NCI-H128 (cell line): ENCODE results near the gene GRIA4.
"Not testable (repeated sequence)": the region's sequence is repeated elsewhere in the genome, so short reads cannot be mapped to it uniquely, and the experiment has no call there.

ENCODE experiments used
- DNase-seq: peaks from one replicate; lab custom pipeline; 2025; ENCODE audit not compliant: unreplicated experiment; lab: John Stamatoyannopoulos, UW

The GRIA4 gene

DNA sequence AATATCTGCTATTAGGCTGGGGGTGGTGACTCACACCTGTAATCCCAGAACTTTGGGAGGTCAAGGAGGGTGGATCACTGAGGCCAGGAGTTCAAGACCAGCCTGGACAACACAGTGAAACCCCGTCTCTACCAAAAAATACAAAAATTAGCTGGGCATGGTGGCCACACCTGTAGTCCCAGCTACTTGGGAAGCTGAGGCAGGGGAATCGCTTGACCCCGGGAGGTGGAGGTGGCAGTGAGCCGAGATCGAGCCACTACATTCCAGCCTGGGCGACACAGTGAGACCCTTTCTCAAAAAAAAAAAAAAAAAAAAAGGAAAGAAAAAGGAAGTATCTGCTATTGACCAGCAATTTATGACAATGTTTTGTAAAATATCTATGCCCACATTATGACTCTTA lies 176.0 kb downstream of the GRIA4 start:
- DNase-seq: not testable (repeated sequence)

DNA sequence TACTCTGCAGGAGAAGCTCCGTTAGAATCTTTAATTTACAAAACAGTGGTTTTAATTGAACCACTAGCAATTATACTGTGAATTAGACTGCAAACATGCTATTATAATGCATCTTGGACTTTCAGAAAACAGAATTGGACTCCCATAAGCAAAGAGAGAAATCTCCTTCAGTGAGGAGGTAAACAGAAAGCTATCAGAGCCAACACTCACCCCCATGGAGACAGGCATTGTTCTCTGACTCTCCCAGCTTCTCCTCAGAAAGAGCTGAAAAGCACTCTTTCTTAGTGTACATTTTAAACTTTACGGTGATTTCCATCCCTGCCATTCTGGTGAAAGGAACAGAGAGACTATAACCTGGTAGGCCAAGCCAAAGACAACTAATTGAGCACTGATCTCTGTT lies 176.9 kb downstream of the GRIA4 start:
- DNase-seq: no peak

DNA sequence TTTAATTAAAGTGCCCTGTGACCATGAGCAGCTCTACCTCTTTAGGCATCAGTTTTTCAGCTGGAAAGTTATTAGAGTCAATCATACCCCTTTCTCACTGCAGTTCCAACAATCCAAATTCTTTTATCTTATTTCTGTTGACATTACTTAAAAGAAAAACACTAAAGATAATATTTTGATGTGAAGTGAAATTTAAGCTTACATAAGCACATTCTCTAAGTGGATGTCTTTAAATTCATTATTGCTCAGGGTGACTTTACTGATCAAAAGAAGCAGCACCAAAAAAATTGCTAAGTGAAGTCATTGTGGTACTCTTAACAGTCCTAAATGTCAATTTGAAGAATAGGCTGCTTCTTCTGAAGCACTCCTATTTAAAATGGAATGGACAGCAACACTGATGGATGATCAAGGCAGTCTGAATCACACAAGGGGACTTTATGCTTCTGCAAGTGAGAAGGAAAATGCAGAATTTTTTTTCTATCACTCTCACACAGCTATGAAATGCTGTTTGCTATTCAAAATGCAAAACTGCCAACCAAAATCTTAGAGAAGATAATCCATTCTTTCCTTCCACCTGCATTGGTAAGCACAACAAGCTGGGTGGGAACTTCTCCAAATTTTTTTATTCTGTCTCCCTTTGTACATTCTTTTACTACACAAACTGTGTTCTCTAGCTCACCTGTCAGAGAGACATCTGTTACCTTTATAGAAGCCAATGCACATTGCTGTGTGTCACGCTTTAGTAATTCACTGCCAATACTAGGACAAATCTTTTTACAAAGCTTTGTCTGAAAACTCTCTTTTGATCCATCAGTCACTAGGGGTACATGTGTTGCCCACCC lies 179.9 kb downstream of the GRIA4 start:
- no peak for DNase-seq

- DNase-seq: no peak
These were observed 181.0 kb downstream of the GRIA4 start for GRCh38 chr11:105790840-105791239.

GRCh38 chr11:105793092-105793491 lies 183.2 kb downstream of the GRIA4 start:
- DNase-seq: no peak

- no peak for DNase-seq
These were observed 189.4 kb downstream of the GRIA4 start for GRCh38 chr11:105799263-105799662.

GRCh38 chr11:105799728-105800462 lies 190.0 kb downstream of the GRIA4 start:
- DNase-seq: no peak

DNA sequence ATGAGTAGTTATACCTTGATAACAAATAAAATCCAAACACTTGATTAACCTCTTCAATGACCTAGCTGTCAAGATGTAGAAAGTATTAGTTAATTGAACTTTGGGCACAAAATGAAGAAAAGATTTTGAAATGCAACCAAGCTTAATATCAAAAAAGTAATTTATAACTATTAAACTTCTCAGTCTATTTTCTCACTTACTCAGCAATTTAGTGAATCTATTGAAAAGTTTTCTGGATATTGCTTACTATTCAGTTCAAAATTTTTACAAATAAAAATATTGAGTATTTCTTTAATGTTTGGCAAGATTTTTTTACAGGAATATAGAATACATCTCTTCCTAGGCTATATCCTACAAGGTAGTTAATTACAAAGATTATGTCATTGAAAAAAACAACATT lies 192.5 kb downstream of the GRIA4 start:
- DNase-seq: no peak

GRCh38 chr11:105811242-105811641 lies 201.4 kb downstream of the GRIA4 start:
- DNase-seq: no peak

DNA sequence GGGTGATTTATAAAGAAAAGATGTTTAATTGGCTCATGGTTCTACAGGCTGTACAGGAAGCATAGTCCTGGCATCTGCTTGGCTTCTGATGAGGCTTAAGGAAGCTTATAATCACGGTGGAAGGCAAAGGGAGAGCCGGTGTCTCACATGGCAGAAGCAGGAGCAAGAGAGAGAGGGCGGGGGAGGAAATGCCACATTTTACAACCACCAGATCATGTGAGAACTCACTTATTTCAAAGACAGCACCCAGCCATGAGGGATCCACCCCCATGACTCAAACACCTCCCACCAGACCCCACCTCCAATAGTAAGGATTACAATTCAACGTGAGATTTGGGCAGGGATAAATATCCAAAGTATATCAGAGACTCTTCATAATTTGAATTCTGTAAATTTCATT lies 211.5 kb downstream of the GRIA4 start:
- DNase-seq: no peak

DNA sequence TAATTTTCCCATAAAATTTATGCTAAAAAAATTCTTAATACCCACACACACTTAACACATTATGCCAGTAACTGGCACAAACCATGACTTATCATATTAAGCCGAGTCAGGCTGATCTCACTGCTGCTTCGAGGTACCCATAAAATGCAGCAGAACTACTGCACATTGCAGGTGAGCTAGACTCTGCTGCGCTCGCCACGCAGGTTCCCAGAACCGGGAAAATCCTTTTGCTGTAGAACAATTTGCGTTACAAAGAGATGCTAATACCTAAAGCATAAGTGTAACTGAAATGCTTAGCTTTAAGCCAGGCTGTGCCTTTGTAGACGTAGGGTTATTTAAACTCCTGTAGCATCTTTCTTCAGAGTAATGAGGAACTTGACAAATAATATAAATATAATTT lies 211.9 kb downstream of the GRIA4 start:
- DNase-seq: no peak

- DNase-seq: no peak
These were observed 213.7 kb downstream of the GRIA4 start for GRCh38 chr11:105823495-105824033.

DNA sequence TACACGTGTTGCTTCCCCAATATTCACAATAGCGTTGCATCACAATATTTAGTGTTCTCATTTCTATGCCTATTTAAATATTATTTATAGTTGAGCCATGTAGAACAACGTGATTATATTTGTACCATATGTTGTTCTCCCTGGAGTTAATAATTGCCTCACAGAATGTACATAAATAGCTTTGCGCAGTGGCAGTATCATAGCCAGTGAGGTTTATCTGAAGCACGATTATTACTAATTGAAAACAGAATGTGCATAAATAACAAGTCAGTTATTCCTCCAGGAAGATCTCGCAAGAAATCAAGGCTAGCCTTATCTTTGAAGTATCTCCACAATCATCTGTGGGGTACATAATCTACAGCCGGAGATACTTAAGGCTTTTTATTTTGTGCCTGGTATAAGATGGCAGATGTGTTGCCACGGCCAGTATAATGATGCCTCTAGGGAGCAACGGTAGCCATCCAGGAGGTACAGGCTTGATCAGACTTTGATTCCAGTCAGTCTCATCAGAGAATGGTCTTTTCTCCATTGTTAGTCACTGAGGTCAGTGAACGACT lies 214.7 kb downstream of the GRIA4 start:
- DNase-seq: no peak

- no peak for DNase-seq
These were observed 215.3 kb downstream of the GRIA4 start for GRCh38 chr11:105825141-105825540.

- no peak for DNase-seq
These were observed 218.0 kb downstream of the GRIA4 start for GRCh38 chr11:105827906-105828305.

DNA sequence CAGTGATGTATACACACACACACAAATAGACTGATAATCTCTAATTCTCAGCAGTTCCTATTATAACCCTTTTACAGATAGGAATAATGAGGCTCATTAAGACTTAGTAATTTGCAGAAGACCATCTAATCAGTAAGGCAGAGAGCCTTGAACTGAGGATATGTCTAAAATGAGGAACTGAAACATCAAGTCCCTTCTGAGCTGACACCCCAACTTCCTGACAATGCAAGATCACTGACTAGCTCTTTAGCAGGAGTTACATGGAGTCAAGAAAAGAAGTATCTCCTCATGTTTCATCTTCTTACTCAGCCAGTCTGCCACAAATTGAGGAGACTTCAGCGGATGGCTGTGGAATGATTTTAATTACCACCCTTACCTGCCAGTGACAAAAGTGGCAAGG lies 219.2 kb downstream of the GRIA4 start:
- DNase-seq: no peak

DNA sequence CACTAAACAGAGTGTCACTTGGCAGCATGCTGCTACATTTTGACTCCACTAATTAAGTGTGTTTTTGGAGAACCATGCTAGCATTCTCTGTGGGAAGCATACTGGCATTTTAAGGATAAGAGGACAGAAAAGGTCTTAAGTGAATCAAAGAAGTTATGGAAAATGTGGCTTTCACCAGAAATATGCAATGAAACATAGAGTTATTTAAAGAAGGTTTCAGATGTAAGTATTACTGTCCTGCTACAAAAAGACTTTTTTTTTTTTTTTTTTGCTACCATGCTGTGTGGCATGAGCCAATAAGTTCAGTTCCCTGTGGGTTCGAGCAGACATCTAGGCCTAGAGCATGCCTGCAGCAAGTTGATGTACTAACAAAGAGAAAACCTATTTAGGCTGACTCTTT lies 224.6 kb downstream of the GRIA4 start:
- DNase-seq: no peak

DNA sequence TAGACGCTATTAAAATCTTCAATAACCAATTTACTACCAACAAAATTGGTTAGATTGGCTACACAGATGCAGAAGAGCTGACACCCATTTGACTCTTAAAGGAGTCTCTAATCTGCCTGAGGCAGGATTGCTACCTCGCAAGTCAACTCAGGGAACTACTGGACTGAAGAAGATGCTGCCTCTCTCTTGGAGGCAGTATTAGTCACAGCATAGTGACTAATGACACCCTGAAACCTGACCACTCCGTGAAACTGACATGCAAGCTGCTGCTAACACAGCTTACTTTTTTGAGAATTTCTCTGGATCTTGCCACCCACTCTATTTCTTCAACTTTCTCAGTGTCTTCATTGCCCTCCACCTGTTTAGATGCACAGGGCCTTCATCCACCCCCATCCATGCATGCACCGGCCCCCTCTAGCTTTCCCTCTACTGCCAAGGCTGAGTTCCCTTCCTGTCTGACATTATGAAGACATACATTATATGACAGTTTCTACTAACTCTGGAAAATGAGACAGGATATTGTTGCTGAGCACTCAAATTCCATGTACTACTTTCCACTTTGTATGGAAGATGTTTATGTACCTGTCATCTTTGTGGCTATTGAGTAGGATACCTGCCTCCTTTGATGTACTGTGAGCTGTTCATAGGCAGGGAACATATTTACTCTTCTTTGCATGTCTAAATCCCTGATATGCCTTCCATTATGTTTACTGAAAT lies 229.0 kb downstream of the GRIA4 start:
- DNase-seq: no peak

- DNase-seq: no peak
These were observed 230.5 kb downstream of the GRIA4 start for GRCh38 chr11:105840391-105840790.

DNA sequence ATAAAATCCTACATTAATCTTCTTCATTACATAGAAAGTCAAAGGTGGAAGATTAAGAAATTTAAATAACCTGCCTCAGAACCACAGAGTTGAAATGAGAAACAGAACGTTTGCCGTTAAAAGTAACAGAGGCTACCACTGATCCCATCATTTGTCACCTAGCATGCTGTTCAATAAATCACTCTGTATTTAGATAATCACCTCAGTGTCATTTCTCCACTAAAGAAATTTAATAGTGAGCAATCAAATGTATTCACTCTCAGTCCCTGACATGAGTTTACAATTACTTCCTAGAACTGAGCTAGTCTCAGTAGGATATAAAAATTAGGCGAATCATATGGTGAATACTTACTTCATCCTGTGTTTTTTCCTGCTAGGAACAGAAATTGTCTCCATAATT lies 242.5 kb downstream of the GRIA4 start:
- no peak for DNase-seq

- DNase-seq: no peak
These were observed 244.4 kb downstream of the GRIA4 start for GRCh38 chr11:105854269-105854668.
